HepG2 (cell line): ENCODE measurements around the gene BSG. TPM values are rescaled to one million over a fixed set of nuclear protein-coding genes. Genes with fewer than 3 reads are reported as not detected.
A peak's percentile ranks its signal among the peaks of the same experiment; 100 is the strongest.

ENCODE experiments used
- ATRX ChIP-seq: sonication (generic); formaldehyde crosslinking; IDR thresholded peaks from 2 replicates; pipeline ENCODE4 v1.4.0; 2020; ENCODE audit warnings: missing genetic modification reagents, borderline replicate concordance
- CBX1 ChIP-seq: IDR thresholded peaks from one replicate; pipeline ENCODE4 v1.6.1; 2016; ENCODE audit warnings: antibody characterized with exemption, low read depth
- GABPB1 ChIP-seq: IDR thresholded peaks from 2 replicates; pipeline ENCODE4 v1.6.1; 2016; ENCODE audit warnings: mild to moderate bottlenecking, missing genetic modification reagents, moderate library complexity, missing compliant biosample characterization
- MAZ ChIP-seq, 2 experiments: sonication (generic) in 1 of 2; formaldehyde crosslinking in 1 of 2; IDR thresholded peaks; 2 replicates each; pipeline versions ENCODE4 v1.5.0 to v1.6.1; 2012 to 2020; ENCODE audit warnings: low read depth in 2 of 2, mild to moderate bottlenecking in 2 of 2, borderline replicate concordance in 1 of 2, improper control_type of control experiment in 1 of 2, low read length in 1 of 2, missing genetic modification reagents in 1 of 2, moderate library complexity in 1 of 2
- NCOA1 ChIP-seq: sonication (generic); formaldehyde crosslinking; IDR thresholded peaks from 2 replicates; pipeline ENCODE4 v1.9.0; 2021; ENCODE audit warnings: missing genetic modification reagents
- NRL ChIP-seq: sonication (generic); formaldehyde crosslinking; IDR thresholded peaks from 2 replicates; pipeline ENCODE4 v1.5.0; 2020; ENCODE audit warnings: missing genetic modification reagents, mild to moderate bottlenecking, moderate library complexity, borderline replicate concordance
- PATZ1 ChIP-seq: sonication (generic); formaldehyde crosslinking; IDR thresholded peaks from 2 replicates; pipeline ENCODE4 v1.4.0; 2020; ENCODE audit warnings: missing genetic modification reagents
- PBX2 ChIP-seq: IDR thresholded peaks from 2 replicates; pipeline ENCODE4 v1.6.1; 2016; ENCODE audit warnings: control low read depth
- SMAD3 ChIP-seq: sonication (generic); formaldehyde crosslinking; IDR thresholded peaks from 2 replicates; pipeline ENCODE4 v1.4.0; 2020; ENCODE audit warnings: missing genetic modification reagents
- SOX5 ChIP-seq: IDR thresholded peaks from 2 replicates; pipeline ENCODE4 v1.6.1; 2016; ENCODE audit warnings: borderline replicate concordance
- SPEN ChIP-seq: sonication (generic); formaldehyde crosslinking; IDR thresholded peaks from 2 replicates; pipeline ENCODE4 v1.5.1; 2020; ENCODE audit warnings: low read depth, mild to moderate bottlenecking, missing genetic modification reagents
- SRY ChIP-seq: sonication (generic); formaldehyde crosslinking; IDR thresholded peaks from 2 replicates; pipeline ENCODE4 v1.8.0; 2022; ENCODE audit warnings: mild to moderate bottlenecking, missing genetic modification reagents
- ZBTB33 ChIP-seq: sonication (generic); formaldehyde crosslinking; IDR thresholded peaks from 2 replicates; pipeline ENCODE4 v1.4.0; 2020; ENCODE audit warnings: missing genetic modification reagents
- ZFP90 ChIP-seq: sonication (generic); formaldehyde crosslinking; IDR thresholded peaks from 2 replicates; pipeline ENCODE4 v1.8.0; 2022; ENCODE audit warnings: missing genetic modification reagents, mild to moderate bottlenecking, inconsistent platforms, borderline replicate concordance
- ZMYM2 ChIP-seq: sonication (generic); formaldehyde crosslinking; IDR thresholded peaks from 2 replicates; pipeline ENCODE4 v1.8.0; 2022; ENCODE audit warnings: mild to moderate bottlenecking, missing genetic modification reagents
- ZNF275 ChIP-seq: sonication (generic); formaldehyde crosslinking; IDR thresholded peaks from 2 replicates; pipeline ENCODE4 v1.8.0; 2022; ENCODE audit warnings: missing genetic modification reagents, mild to moderate bottlenecking, inconsistent platforms, borderline replicate concordance
- ZNF276 ChIP-seq: sonication (generic); formaldehyde crosslinking; IDR thresholded peaks from 2 replicates; pipeline ENCODE4 v1.4.0; 2020; ENCODE audit warnings: mild to moderate bottlenecking, low read depth, missing genetic modification reagents
- ZNF343 ChIP-seq: sonication (generic); formaldehyde crosslinking; IDR thresholded peaks from 2 replicates; pipeline ENCODE4 v1.4.0; 2020; ENCODE audit warnings: mild to moderate bottlenecking, missing genetic modification reagents
- ZSCAN22 ChIP-seq: sonication (generic); formaldehyde crosslinking; IDR thresholded peaks from 2 replicates; pipeline ENCODE4 v1.4.0; 2020; ENCODE audit warnings: mild to moderate bottlenecking, missing genetic modification reagents
- ZSCAN31 ChIP-seq: sonication (generic); formaldehyde crosslinking; IDR thresholded peaks from 2 replicates; pipeline ENCODE4 v1.5.0; 2020; ENCODE audit warnings: low read depth, mild to moderate bottlenecking, missing genetic modification reagents
- polyA plus RNA-seq, 8 experiments: library from polyadenylated mRNA; depleted of rRNA in 3 of 8; stranded (reverse) in 7 of 8; unstranded in 1 of 8; fragments of >200 nt; fragmentation: Illumina TruSeq in 4 of 8; extraction: Trizol in 4 of 8; gene quantifications; 2 replicates each; pipeline versions ENCODE4 v1.2.1 to v1.2.3, GENCODE V29; 2011 to 2016; ENCODE audit warnings: low read depth in 4 of 8, missing spikeins in 1 of 8, mixed read lengths in 1 of 8; ENCODE audit not compliant: insufficient read depth in 1 of 8
- total RNA-seq, 5 experiments: library from RNA; depleted of rRNA; stranded (reverse); fragments of >200 nt; fragmentation: Illumina TruSeq; extraction: Trizol; gene quantifications; 2 replicates each; pipeline ENCODE4 v1.2.3, GENCODE V29; 2016; ENCODE audit warnings: low read depth in 1 of 5

The BSG gene
- total and polyA plus RNA-seq, 2 of the 13 experiments (the other 11 are each of a cell fraction or from before 2014, with no cell fraction given) = 309 to 754 TPM

- TF ChIP-seq SMAD3 (CRISPR knock-in tag) = no peak
- TF ChIP-seq SOX5 (CRISPR knock-in tag) = no peak
- TF ChIP-seq NRL (CRISPR knock-in tag) = no peak
- no peak for TF ChIP-seq ZSCAN31 (CRISPR knock-in tag)
- TF ChIP-seq SPEN (CRISPR knock-in tag) = no peak
- no peak for TF ChIP-seq MAZ (IDR thresholded peaks at IDR 0.05; ENCODE audit: borderline replicate concordance, low read depth, low read length)
- TF ChIP-seq MAZ (CRISPR knock-in tag; IDR thresholded peaks at IDR 0.05; ENCODE audit: low read depth) = no peak
- TF ChIP-seq PBX2 (CRISPR knock-in tag) = no peak
- no peak for TF ChIP-seq ZNF275 (CRISPR knock-in tag)
- TF ChIP-seq ZFP90 (CRISPR knock-in tag) = no peak
- no peak for TF ChIP-seq CBX1
- no peak for TF ChIP-seq ATRX (CRISPR knock-in tag)
- TF ChIP-seq SRY (CRISPR knock-in tag) = no peak
- peak; percentile 69; the same call in 1 of the 2 replicates for TF ChIP-seq ZBTB33 (CRISPR knock-in tag)
- no peak for TF ChIP-seq NCOA1
- TF ChIP-seq PATZ1 (CRISPR knock-in tag) = 0 out of 2 replicates have a peak, but pooled peaks have one; percentile 7
- TF ChIP-seq ZNF343 (CRISPR knock-in tag) = no peak
- no peak for TF ChIP-seq ZSCAN22 (CRISPR knock-in tag)
- TF ChIP-seq ZMYM2 (CRISPR knock-in tag) = no peak
- TF ChIP-seq ZNF276 = no peak
- peak; percentile 10; the same call in 1 of the 2 replicates for TF ChIP-seq GABPB1 (CRISPR knock-in tag)
Observed at GRCh38 chr19:575527-576506, 3.4 kb downstream of the BSG start (continued).
